Measurements from ENCODE around the gene TCL1B.

DNA sequence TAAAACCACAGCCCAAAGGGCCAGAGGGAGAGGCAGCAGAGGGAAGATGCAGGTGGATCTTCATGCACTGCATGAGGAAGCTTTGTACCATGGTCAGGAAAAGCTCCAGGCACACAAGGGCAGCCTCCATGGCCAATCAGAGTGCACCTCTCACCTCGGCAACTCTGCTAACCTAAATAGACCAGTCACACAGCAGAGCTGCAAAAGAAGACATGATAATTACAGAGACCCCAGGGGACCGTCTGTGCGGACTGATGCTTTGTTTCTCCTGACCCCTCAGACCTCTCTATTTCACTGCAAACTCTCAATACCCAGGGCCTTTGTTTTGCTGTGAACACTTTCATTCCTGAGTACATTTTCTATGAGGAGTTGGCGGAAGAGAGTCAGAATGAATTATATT lies 10.7 kb upstream of the TCL1B start:
- TF ChIP-seq, protein P1, sequence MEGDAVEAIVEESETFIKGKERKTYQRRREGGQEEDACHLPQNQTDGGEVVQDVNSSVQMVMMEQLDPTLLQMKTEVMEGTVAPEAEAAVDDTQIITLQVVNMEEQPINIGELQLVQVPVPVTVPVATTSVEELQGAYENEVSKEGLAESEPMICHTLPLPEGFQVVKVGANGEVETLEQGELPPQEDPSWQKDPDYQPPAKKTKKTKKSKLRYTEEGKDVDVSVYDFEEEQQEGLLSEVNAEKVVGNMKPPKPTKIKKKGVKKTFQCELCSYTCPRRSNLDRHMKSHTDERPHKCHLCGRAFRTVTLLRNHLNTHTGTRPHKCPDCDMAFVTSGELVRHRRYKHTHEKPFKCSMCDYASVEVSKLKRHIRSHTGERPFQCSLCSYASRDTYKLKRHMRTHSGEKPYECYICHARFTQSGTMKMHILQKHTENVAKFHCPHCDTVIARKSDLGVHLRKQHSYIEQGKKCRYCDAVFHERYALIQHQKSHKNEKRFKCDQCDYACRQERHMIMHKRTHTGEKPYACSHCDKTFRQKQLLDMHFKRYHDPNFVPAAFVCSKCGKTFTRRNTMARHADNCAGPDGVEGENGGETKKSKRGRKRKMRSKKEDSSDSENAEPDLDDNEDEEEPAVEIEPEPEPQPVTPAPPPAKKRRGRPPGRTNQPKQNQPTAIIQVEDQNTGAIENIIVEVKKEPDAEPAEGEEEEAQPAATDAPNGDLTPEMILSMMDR (IDR thresholded peaks at IDR 0.05) = no peak
- TF ChIP-seq POLR2A (IDR thresholded peaks at IDR 0.05) = no peak
- no peak for TF ChIP-seq POLR2AphosphoS5 (IDR thresholded peaks at IDR 0.05)

Data from gastroesophageal sphincter (tissue), 3 donors.